Keratinocyte (primary cell): ENCODE results near the gene WNT3. TPM values are rescaled to one million over a fixed set of nuclear protein-coding genes. Genes with fewer than 3 reads are reported as not detected.
"Not testable (repeated sequence)": the region's sequence is repeated elsewhere in the genome, so short reads cannot be mapped to it uniquely, and the experiment has no call there.

ENCODE experiments used
- DNase-seq: peaks from one replicate; pipeline ENCODE4 v3.0.0-alpha.2; 2011; ENCODE audit warnings: low read depth, missing footprints, low spot score
- FAIRE-seq: peaks from 2 replicates; lab custom pipeline; 2011; peaks lifted over from hg19 to GRCh38; lab: Jason Lieb, UNC
- H2AFZ ChIP-seq: 2 replicates; pipeline ENCODE4 v1.6.0; 2012; ENCODE audit warnings: low read length, control low read depth, inconsistent platforms; ENCODE audit not compliant: control insufficient read depth
- H3K27ac ChIP-seq: 2 replicates; pipeline ENCODE4 v1.5.1; 2011; ENCODE audit warnings: low read length; ENCODE audit not compliant: control insufficient read depth, insufficient read depth
- H3K27me3 ChIP-seq: 3 replicates; pipeline ENCODE4 v1.6.0; 2011; ENCODE audit warnings: low read length; ENCODE audit not compliant: control insufficient read depth, insufficient read depth; ENCODE audit errors: extremely low read depth
- H3K36me3 ChIP-seq, 2 experiments: 2 replicates in 1 of 2; 3 replicates in 1 of 2; pipeline ENCODE4 v1.5.1; 2011; ENCODE audit warnings: low read length in 2 of 2, mild to moderate bottlenecking in 1 of 2; ENCODE audit not compliant: control insufficient read depth in 2 of 2, insufficient read depth in 2 of 2; ENCODE audit errors: extremely low read depth in 1 of 2
- H3K4me1 ChIP-seq: 3 replicates; pipeline ENCODE4 v1.5.1; 2011; ENCODE audit warnings: low read length; ENCODE audit not compliant: control insufficient read depth, insufficient read depth; ENCODE audit errors: extremely low read depth
- H3K4me2 ChIP-seq: 3 replicates; pipeline ENCODE4 v1.6.0; 2011; ENCODE audit warnings: low read depth, low read length; ENCODE audit not compliant: control insufficient read depth, insufficient read depth; ENCODE audit errors: extremely low read depth
- H3K4me3 ChIP-seq, 3 experiments: fragments of 200-600 bp in 1 of 3; sonication (generic) in 1 of 3; 2 replicates in 2 of 3; 3 replicates in 1 of 3; pipeline ENCODE4 v1.5.1; 2011 to 2016; ENCODE audit warnings: low read length in 3 of 3, mild to moderate bottlenecking in 3 of 3, control low read depth in 2 of 3, inconsistent platforms in 1 of 3, low read depth in 1 of 3, mixed read lengths in 1 of 3, mixed run types in 1 of 3, moderate library complexity in 1 of 3; ENCODE audit not compliant: control insufficient read depth in 2 of 3, insufficient read depth in 2 of 3; ENCODE audit errors: extremely low read depth in 1 of 3
- H3K79me2 ChIP-seq: 2 replicates; pipeline ENCODE4 v1.6.0; 2012; ENCODE audit warnings: low read length; ENCODE audit not compliant: control insufficient read depth, insufficient read depth
- H3K9ac ChIP-seq: 3 replicates; pipeline ENCODE4 v1.6.0; 2011; ENCODE audit warnings: low read length; ENCODE audit not compliant: control insufficient read depth, insufficient read depth; ENCODE audit errors: extremely low read depth
- H3K9me1 ChIP-seq: 3 replicates; pipeline ENCODE4 v1.6.0; 2011; ENCODE audit warnings: low read length; ENCODE audit not compliant: control insufficient read depth, insufficient read depth; ENCODE audit errors: extremely low read depth
- H3K9me3 ChIP-seq: 2 replicates; pipeline ENCODE4 v1.5.1; 2012; ENCODE audit warnings: low read depth, low read length; ENCODE audit not compliant: control insufficient read depth
- H4K20me1 ChIP-seq: 3 replicates; pipeline ENCODE4 v1.6.0; 2011; ENCODE audit warnings: low read length; ENCODE audit not compliant: control insufficient read depth, insufficient read depth; ENCODE audit errors: extremely low read depth
- EZH2 ChIP-seq: IDR thresholded peaks from one replicate; pipeline ENCODE4 v1.6.1; 2012; ENCODE audit warnings: inconsistent platforms, mild to moderate bottlenecking, low read length, moderate library complexity
- dilution Hi-C: fragments of 300-500 bp; cut with MboI; formaldehyde crosslinking; loops from one replicate; pipeline ENCODE4 v1.7.0; 2020; ENCODE audit warnings: low sequenced_read_pairs; ENCODE audit not compliant: extremely low pct_ligation_motif_present
- polyA plus RNA-seq, 5 experiments: library from polyadenylated mRNA; depleted of rRNA in 3 of 5; stranded (reverse) in 3 of 5; stranded (forward) in 1 of 5; unstranded in 1 of 5; fragments of >200 nt; gene quantifications; 1 replicate in 1 of 5; 2 replicates in 3 of 5; 3 replicates in 1 of 5; pipeline versions ENCODE4 v1.2.1 to v1.2.3, GENCODE V29; 2011 to 2012; ENCODE audit warnings: missing spikeins in 2 of 5, low read depth in 1 of 5, low replicate concordance in 1 of 5
- TF ChIP-seq, protein P1 (sequence below), 3 experiments: IDR thresholded peaks in 1 of 3; conservative IDR thresholded peaks in 1 of 3; optimal IDR thresholded peaks in 1 of 3; 2 replicates in 2 of 3; 3 replicates in 1 of 3; pipeline versions ENCODE3 to v1.5.1; 2011; ENCODE audit warnings: low read length in 3 of 3, mild to moderate bottlenecking in 3 of 3, moderate library complexity in 2 of 3, control low read depth in 1 of 3, inconsistent platforms in 1 of 3; ENCODE audit not compliant: insufficient read depth in 2 of 3; ENCODE audit errors: extremely low read depth in 1 of 3

The WNT3 gene
- polyA plus RNA-seq, 1 donor (not counting 4 experiments of a cell fraction or from before 2014, with no cell fraction given) = 1.9 TPM

DNA sequence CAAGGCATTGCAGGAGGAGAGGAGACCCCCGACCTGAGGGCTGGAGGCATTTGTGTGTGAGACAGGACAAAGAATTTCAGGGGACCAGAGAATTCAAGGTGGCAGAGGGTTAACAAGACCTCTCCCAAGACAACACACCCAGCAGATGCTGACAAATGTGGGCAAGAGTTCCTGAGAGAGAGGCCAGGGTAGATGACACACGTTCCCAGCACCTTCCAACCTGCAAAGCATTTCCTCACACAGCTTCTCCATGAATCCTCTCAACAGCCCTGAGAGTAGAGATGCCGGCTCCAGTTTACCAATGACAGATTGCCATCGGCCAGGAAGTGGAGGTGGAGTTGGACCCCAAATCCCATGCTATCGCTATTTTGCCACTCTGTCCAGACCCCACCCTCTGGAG lies 25.0 kb downstream of the WNT3 start:
- Histone ChIP-seq H3K9me3 (no peaks in the 10 kb centered on the region), H3K4me2 (no peak overlapping the region), H3K79me2 (no peaks in the 10 kb centered on the region), H3K4me3 (no peak overlapping the region), H3K27me3 (no peaks in the 10 kb centered on the region), H3K27ac (no peak overlapping the region), H3K4me1 (peaks cover 16% of the 10 kb centered on the region), H3K9me1 (no peaks in the 10 kb centered on the region), H3K9ac (no peak overlapping the region), H3K36me3 (no peaks in the 10 kb centered on the region), H2AFZ (no peak overlapping the region), H4K20me1 (no peaks in the 10 kb centered on the region)
- dilution Hi-C loops = no loop called here
- no peak for FAIRE-seq
- TF ChIP-seq EZH2 = no peak
- TF ChIP-seq, protein P1, sequence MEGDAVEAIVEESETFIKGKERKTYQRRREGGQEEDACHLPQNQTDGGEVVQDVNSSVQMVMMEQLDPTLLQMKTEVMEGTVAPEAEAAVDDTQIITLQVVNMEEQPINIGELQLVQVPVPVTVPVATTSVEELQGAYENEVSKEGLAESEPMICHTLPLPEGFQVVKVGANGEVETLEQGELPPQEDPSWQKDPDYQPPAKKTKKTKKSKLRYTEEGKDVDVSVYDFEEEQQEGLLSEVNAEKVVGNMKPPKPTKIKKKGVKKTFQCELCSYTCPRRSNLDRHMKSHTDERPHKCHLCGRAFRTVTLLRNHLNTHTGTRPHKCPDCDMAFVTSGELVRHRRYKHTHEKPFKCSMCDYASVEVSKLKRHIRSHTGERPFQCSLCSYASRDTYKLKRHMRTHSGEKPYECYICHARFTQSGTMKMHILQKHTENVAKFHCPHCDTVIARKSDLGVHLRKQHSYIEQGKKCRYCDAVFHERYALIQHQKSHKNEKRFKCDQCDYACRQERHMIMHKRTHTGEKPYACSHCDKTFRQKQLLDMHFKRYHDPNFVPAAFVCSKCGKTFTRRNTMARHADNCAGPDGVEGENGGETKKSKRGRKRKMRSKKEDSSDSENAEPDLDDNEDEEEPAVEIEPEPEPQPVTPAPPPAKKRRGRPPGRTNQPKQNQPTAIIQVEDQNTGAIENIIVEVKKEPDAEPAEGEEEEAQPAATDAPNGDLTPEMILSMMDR (optimal IDR thresholded peaks at IDR 0.05 in 1 of 3, IDR thresholded peaks at IDR 0.05 in 1 of 3, conservative IDR thresholded peaks at IDR 0.05 in 1 of 3; ENCODE audit: extremely low read depth in 1 of 3, insufficient read depth in 2 of 3, low read length in 3 of 3) = no peak
- DNase-seq = no peak

DNA sequence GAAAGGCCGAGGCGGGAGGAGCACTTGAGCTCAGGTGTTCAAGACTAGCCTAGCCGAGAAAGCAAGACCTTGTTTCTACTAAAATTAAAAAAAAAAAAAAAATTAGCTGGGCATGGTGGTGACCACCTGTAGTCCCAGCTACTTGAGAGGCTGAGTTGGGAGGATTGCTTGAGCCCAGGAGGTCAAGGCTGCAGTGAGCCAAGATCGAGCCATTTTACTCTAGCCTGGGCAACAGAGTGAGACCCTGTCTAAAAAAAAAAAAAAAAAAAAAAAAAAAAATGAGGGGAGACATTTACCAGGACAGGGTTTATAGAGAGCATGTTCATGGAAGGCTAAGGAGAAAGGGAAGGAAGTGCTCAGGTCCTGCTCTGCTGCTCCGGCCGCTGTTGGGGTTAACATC lies 25.5 kb downstream of the WNT3 start:
- H2AFZ ChIP-seq, DNase-seq, H3K9me1 ChIP-seq, H3K9ac ChIP-seq, H3K36me3 ChIP-seq, H3K27ac ChIP-seq, FAIRE-seq, H3K79me2 ChIP-seq, H3K27me3 ChIP-seq, H4K20me1 ChIP-seq, H3K4me3 ChIP-seq, H3K9me3 ChIP-seq, H3K4me2 ChIP-seq, dilution Hi-C loops: not testable (repeated sequence)
- H3K4me1 ChIP-seq = peaks cover 16% of the 10 kb centered on the region

- Histone ChIP-seq H3K79me2 (no peaks in the 10 kb centered on the region), H3K36me3 (no peaks in the 10 kb centered on the region), H3K4me1 (peaks cover 16% of the 10 kb centered on the region), H3K4me3 (no peak overlapping the region), H4K20me1 (no peaks in the 10 kb centered on the region), H3K27me3 (no peaks in the 10 kb centered on the region), H3K9me1 (no peaks in the 10 kb centered on the region), H3K9ac (no peak overlapping the region), H3K4me2 (no peak overlapping the region), H3K9me3 (no peaks in the 10 kb centered on the region), H2AFZ (no peak overlapping the region), H3K27ac (no peak overlapping the region)
- FAIRE-seq = no peak
- no peak for TF ChIP-seq EZH2
- TF ChIP-seq, protein P1 (optimal IDR thresholded peaks at IDR 0.05 in 1 of 3, IDR thresholded peaks at IDR 0.05 in 1 of 3, conservative IDR thresholded peaks at IDR 0.05 in 1 of 3; ENCODE audit: extremely low read depth in 1 of 3, insufficient read depth in 2 of 3, low read length in 3 of 3) = no peak
- dilution Hi-C loops = no loop called here
- DNase-seq = no peak
Observed at GRCh38 chr17:46792071-46792470, 26.4 kb downstream of the WNT3 start.
